ENCODE measurements around the gene VARS2.

VARS2 gene

DNA sequence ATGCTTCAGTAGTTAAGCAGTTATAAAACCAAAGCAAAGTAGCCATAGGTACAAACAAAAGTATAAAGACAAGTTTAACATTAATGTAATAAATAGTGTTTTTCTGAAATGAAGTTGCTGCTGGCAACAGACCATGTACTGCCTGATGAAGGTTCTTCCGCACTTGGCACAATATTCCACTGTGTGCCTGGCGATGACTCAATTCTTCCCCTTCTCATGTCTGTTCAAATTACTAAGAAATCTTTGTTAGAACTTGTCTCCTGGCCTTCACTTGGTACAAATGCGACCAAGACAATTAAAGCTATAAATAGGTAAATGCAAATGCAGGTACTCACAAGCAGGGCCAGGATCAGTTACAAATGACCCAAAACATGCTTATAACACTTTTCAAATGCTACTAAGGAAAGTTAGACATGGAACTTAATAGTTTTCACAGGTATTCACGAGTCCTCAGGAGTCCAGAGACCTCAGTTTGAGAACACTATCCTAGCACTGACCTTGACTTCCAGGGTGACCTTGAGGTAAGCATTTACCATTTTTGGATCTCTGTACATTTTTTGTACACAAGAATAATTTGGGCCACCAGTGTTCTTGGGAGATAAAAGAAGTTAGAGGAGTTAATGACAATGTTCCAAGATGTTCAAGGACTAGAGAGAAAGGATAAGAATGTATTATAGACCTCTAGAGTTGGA lies 37.9 kb upstream of the VARS2 start:
- H3K79me2 ChIP-seq (ENCODE audit: low read length) = no peaks in the 10 kb centered on the region
- peaks cover 8% of the 10 kb centered on the region for H3K4me1 ChIP-seq (ENCODE audit: low read length)
- no peak overlapping the region for H3K9ac ChIP-seq (ENCODE audit: low read length)
- H4K20me1 ChIP-seq (ENCODE audit: insufficient read depth, low read length) = no peaks in the 10 kb centered on the region
- H3K4me2 ChIP-seq (ENCODE audit: low read length) = no peak overlapping the region
- H3K36me3 ChIP-seq (replicated peaks; ENCODE audit: low read depth, low read length) = no peaks in the 10 kb centered on the region
- H2AFZ ChIP-seq (ENCODE audit: low read depth, low read length) = no peak overlapping the region
- H3K27ac ChIP-seq (ENCODE audit: low read length) = no peak overlapping the region
- peaks cover 2% of the 10 kb centered on the region; the same call in 1 of the 2 replicates for H3K27me3 ChIP-seq (ENCODE audit: low read depth, low read length)
- H3K4me3 ChIP-seq (ENCODE audit: low read length) = no peak overlapping the region
- H3K9me3 ChIP-seq (ENCODE audit: insufficient read depth, low read length) = no peaks in the 10 kb centered on the region
- TF ChIP-seq, protein P1, sequence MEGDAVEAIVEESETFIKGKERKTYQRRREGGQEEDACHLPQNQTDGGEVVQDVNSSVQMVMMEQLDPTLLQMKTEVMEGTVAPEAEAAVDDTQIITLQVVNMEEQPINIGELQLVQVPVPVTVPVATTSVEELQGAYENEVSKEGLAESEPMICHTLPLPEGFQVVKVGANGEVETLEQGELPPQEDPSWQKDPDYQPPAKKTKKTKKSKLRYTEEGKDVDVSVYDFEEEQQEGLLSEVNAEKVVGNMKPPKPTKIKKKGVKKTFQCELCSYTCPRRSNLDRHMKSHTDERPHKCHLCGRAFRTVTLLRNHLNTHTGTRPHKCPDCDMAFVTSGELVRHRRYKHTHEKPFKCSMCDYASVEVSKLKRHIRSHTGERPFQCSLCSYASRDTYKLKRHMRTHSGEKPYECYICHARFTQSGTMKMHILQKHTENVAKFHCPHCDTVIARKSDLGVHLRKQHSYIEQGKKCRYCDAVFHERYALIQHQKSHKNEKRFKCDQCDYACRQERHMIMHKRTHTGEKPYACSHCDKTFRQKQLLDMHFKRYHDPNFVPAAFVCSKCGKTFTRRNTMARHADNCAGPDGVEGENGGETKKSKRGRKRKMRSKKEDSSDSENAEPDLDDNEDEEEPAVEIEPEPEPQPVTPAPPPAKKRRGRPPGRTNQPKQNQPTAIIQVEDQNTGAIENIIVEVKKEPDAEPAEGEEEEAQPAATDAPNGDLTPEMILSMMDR (IDR thresholded peaks at IDR 0.05; ENCODE audit: low read depth, low read length) = no peak
- no peak for TF ChIP-seq EZH2phosphoT487 (IDR thresholded peaks at IDR 0.05; ENCODE audit: low read depth)

DNA sequence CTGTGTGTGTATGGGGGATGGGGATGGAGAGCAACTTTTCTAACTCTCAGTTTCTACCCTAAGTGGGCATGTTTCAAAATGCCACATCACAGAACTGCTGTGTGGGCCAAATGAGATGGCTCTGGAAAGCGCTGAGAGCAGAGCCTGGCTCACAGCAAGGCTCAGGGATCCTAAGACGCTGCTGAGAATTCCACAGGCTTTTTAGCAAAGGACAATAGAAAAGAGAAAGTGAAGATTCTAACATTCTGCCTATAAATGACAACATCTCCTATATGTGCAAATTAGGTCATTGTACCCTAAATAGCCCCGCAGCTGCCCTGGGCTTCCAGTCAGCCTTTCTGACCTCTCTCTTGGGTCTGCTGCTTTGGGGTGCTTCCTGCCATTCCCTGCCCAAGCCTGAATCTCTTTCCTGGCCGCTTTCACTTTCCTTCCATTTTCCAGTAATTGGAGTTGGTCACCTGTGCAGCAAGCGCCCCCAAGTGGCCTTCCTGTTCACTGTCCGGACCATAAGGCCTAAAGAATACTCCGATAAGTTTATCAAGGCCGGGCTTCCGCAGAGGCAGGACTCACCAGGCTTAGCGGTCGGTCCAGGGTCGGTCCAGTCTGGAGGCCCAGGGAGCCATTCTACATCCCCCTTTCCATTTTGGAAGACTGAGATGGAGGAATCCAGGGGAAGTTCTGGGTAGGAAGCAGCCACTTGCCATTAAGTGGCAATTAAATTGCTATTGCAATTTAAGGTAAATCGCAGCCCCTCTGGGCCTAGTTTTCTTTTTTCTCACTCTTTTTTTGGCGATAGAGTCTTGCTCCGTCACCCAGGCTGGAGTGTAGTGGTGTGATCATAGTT lies 36.4 kb upstream of the VARS2 start:
- TF ChIP-seq, protein P1 (IDR thresholded peaks at IDR 0.05; ENCODE audit: low read depth, low read length) = peak; percentile 83
- TF ChIP-seq EZH2phosphoT487 (IDR thresholded peaks at IDR 0.05; ENCODE audit: low read depth) = no peak
- Histone ChIP-seq H4K20me1 (ENCODE audit: insufficient read depth, low read length) (no peaks in the 10 kb centered on the region), H3K4me1 (ENCODE audit: low read length) (peaks cover 18% of the 10 kb centered on the region), H3K4me3 (ENCODE audit: low read length) (peak overlapping the region; percentile 72), H2AFZ (ENCODE audit: low read depth, low read length) (peak overlapping the region; percentile 84), H3K27ac (ENCODE audit: low read length) (no peak overlapping the region), H3K36me3 (replicated peaks; ENCODE audit: low read depth, low read length) (no peaks in the 10 kb centered on the region), H3K4me2 (ENCODE audit: low read length) (peak overlapping the region; percentile 87), H3K79me2 (ENCODE audit: low read length) (no peaks in the 10 kb centered on the region), H3K9me3 (ENCODE audit: insufficient read depth, low read length) (no peaks in the 10 kb centered on the region), H3K9ac (ENCODE audit: low read length) (peak overlapping the region; percentile 11; the same call in 1 of the 2 replicates), H3K27me3 (ENCODE audit: low read depth, low read length) (0 out of 2 replicates have a peak, but pooled peaks cover 2% of the 10 kb centered on the region)

DNA sequence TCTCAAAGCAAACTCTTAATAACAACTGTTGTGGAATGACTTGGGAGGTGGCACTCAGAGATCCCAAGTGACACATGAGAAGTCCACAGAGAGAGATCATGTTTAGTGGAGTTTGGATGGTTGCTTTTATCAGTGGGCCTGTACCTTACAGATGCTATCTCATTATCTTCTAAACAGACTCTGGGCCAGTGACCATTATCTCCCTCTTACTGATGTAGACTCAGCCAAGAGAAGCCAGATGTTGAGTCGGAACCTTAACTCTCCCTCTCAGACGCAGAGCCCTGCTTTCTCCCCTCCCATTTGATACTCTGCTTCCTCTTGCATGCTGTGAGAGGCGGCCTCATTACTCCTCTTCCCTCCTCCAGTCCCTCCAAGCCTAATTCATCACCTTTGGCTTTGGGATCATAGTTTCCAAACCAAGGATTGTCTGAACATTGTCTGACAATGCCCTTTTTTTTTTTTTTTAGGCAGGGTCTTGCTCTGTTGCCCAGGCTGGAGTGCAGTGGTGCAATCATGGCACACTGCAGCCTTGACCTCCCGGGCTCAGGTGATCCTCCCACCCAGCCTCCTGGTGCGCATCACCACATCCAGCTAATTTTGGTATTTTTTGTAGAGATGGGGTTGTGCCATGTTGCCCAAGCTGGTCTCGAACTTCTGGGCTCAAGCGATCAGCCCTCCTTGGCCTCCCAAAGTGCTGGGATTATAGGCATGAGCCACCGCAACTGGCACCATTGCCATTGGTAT lies 34.2 kb upstream of the VARS2 start:
- H3K79me2 ChIP-seq (ENCODE audit: low read length) = no peaks in the 10 kb centered on the region
- no peak overlapping the region for H3K4me3 ChIP-seq (ENCODE audit: low read length)
- H3K9ac ChIP-seq (ENCODE audit: low read length) = no peak overlapping the region
- no peaks in the 10 kb centered on the region for H4K20me1 ChIP-seq (ENCODE audit: insufficient read depth, low read length)
- H3K4me1 ChIP-seq (ENCODE audit: low read length) = peaks cover 32% of the 10 kb centered on the region
- no peak overlapping the region for H2AFZ ChIP-seq (ENCODE audit: low read depth, low read length)
- no peaks in the 10 kb centered on the region for H3K9me3 ChIP-seq (ENCODE audit: insufficient read depth, low read length)
- no peak for TF ChIP-seq EZH2phosphoT487 (IDR thresholded peaks at IDR 0.05; ENCODE audit: low read depth)
- TF ChIP-seq, protein P1 (IDR thresholded peaks at IDR 0.05; ENCODE audit: low read depth, low read length) = no peak
- no peak overlapping the region for H3K27ac ChIP-seq (ENCODE audit: low read length)
- 0 out of 2 replicates have a peak, but pooled peaks cover 2% of the 10 kb centered on the region for H3K27me3 ChIP-seq (ENCODE audit: low read depth, low read length)
- H3K4me2 ChIP-seq (ENCODE audit: low read length) = no peak overlapping the region
- H3K36me3 ChIP-seq (replicated peaks; ENCODE audit: low read depth, low read length) = no peaks in the 10 kb centered on the region
